H9 (cell line): ENCODE data around the gene CD1E. TPM values are rescaled to one million over a fixed set of nuclear protein-coding genes. Genes with fewer than 3 reads are reported as not detected.

ENCODE experiments used
- DNase-seq: peaks from one replicate; pipeline ENCODE4 v3.0.0-alpha.2; 2017
- H2AFZ ChIP-seq: one replicate; pipeline ENCODE4 v1.6.1; 2013; ENCODE audit warnings: mild to moderate bottlenecking, low read length, control low read depth, moderate library complexity
- H2AK5ac ChIP-seq: 2 replicates; pipeline ENCODE4 v1.6.1; 2013; ENCODE audit warnings: low read length, control low read depth, mixed read lengths; ENCODE audit not compliant: insufficient read length
- H2BK120ac ChIP-seq: one replicate; pipeline ENCODE4 v1.6.1; 2013; ENCODE audit warnings: low read depth, mild to moderate bottlenecking, low read length, control low read depth, inconsistent platforms; ENCODE audit not compliant: poor library complexity, severe bottlenecking
- H2BK12ac ChIP-seq: 2 replicates; pipeline ENCODE4 v1.6.1; 2013; ENCODE audit warnings: low read length, control low read depth, mixed read lengths, low read depth; ENCODE audit not compliant: insufficient read length
- H2BK15ac ChIP-seq: 2 replicates; pipeline ENCODE4 v1.6.1; 2013; ENCODE audit warnings: low read depth, low read length, control low read depth
- H2BK20ac ChIP-seq: one replicate; pipeline ENCODE4 v1.6.1; 2013; ENCODE audit warnings: low read depth, mild to moderate bottlenecking, low read length, control low read depth, inconsistent platforms; ENCODE audit not compliant: poor library complexity, severe bottlenecking
- H2BK5ac ChIP-seq: 2 replicates; pipeline ENCODE4 v1.6.1; 2013; ENCODE audit warnings: low read length, control low read depth, mixed read lengths; ENCODE audit not compliant: insufficient read length
- H3K14ac ChIP-seq: 2 replicates; pipeline ENCODE4 v1.6.1; 2013; ENCODE audit warnings: low read length, control low read depth; ENCODE audit not compliant: insufficient read depth
- H3K18ac ChIP-seq: 2 replicates; pipeline ENCODE4 v1.6.1; 2013; ENCODE audit warnings: low read depth, mild to moderate bottlenecking, mixed read lengths, low read length, control low read depth; ENCODE audit not compliant: insufficient read length
- H3K23ac ChIP-seq: 2 replicates; pipeline ENCODE4 v1.6.1; 2013; ENCODE audit warnings: low read length, control low read depth, mixed read lengths, low read depth; ENCODE audit not compliant: insufficient read length
- H3K23me2 ChIP-seq: 2 replicates; pipeline ENCODE4 v1.6.1; 2013; ENCODE audit warnings: low read depth, mild to moderate bottlenecking, mixed read lengths, low read length, control low read depth; ENCODE audit not compliant: insufficient read length, poor library complexity, severe bottlenecking
- H3K27ac ChIP-seq: 2 replicates; pipeline ENCODE4 v1.5.1; 2013; ENCODE audit warnings: low read length, control low read depth, mixed read lengths, low read depth; ENCODE audit not compliant: insufficient read length
- H3K27me3 ChIP-seq: 2 replicates; pipeline ENCODE4 v1.6.1; 2013; ENCODE audit warnings: low read length, control low read depth, inconsistent platforms; ENCODE audit not compliant: insufficient read depth
- H3K4ac ChIP-seq: 2 replicates; pipeline ENCODE4 v1.6.1; 2013; ENCODE audit warnings: low read depth, mild to moderate bottlenecking, control low read depth, inconsistent platforms, low read length, moderate library complexity
- H3K4me1 ChIP-seq: 2 replicates; pipeline ENCODE4 v1.6.1; 2013; ENCODE audit warnings: low read length, control low read depth, inconsistent platforms; ENCODE audit not compliant: insufficient read depth
- H3K4me2 ChIP-seq: 2 replicates; pipeline ENCODE4 v1.6.1; 2013; ENCODE audit warnings: low read length, control low read depth, mixed read lengths; ENCODE audit not compliant: insufficient read length, insufficient read depth
- H3K56ac ChIP-seq: 2 replicates; pipeline ENCODE4 v1.6.1; 2013; ENCODE audit warnings: low read depth, mild to moderate bottlenecking, mixed read lengths, low read length, control low read depth; ENCODE audit not compliant: insufficient read length
- H3K79me1 ChIP-seq: 2 replicates; pipeline ENCODE4 v1.6.1; 2013; ENCODE audit warnings: low read depth, mild to moderate bottlenecking, moderate library complexity, low read length, control low read depth, inconsistent platforms; ENCODE audit not compliant: insufficient read depth, poor library complexity, severe bottlenecking
- H3K79me2 ChIP-seq: 2 replicates; pipeline ENCODE4 v1.6.1; 2013; ENCODE audit warnings: low read length, control low read depth, inconsistent platforms; ENCODE audit not compliant: insufficient read depth
- H3K9ac ChIP-seq: 2 replicates; pipeline ENCODE4 v1.6.1; 2013; ENCODE audit warnings: low read length, control low read depth, mixed read lengths; ENCODE audit not compliant: insufficient read length; ENCODE audit errors: extremely low read depth
- H3K9me3 ChIP-seq: one replicate; pipeline ENCODE4 v1.6.1; 2013; ENCODE audit warnings: low read depth, low read length, inconsistent platforms; ENCODE audit not compliant: control insufficient read depth
- H3T11ph ChIP-seq: one replicate; pipeline ENCODE4 v1.6.1; 2013; ENCODE audit warnings: mild to moderate bottlenecking, low read length, control low read depth, inconsistent platforms
- H4K20me1 ChIP-seq: one replicate; pipeline ENCODE4 v1.6.1; 2013; ENCODE audit not compliant: control insufficient read depth, insufficient read length, insufficient read depth
- H4K5ac ChIP-seq: 2 replicates; pipeline ENCODE4 v1.6.1; 2013; ENCODE audit warnings: low read depth, mild to moderate bottlenecking, mixed read lengths, low read length, control low read depth; ENCODE audit not compliant: insufficient read length
- H4K8ac ChIP-seq: replicated peaks from 2 replicates; pipeline ENCODE4 v1.6.1; 2013; ENCODE audit warnings: low read length, control low read depth, mixed read lengths, low read depth; ENCODE audit not compliant: insufficient read length
- H4K91ac ChIP-seq: 2 replicates; pipeline ENCODE4 v1.6.1; 2013; ENCODE audit warnings: low read depth, mild to moderate bottlenecking, moderate library complexity, mixed read lengths, low read length, control low read depth; ENCODE audit not compliant: insufficient read length
- H3K27ac Mint-ChIP-seq, 3 experiments: 2 replicates in 2 of 3; 3 replicates in 1 of 3; pipeline ENCODE4 v1.8.0; 2020 to 2021; ENCODE audit warnings: mixed read lengths in 3 of 3, mild to moderate bottlenecking in 1 of 3, moderate library complexity in 1 of 3
- H3K27me3 Mint-ChIP-seq: 2 replicates; pipeline ENCODE4 v1.8.0; 2021; ENCODE audit warnings: low read depth, mild to moderate bottlenecking, moderate library complexity, mixed read lengths
- H3K36me3 Mint-ChIP-seq, 3 experiments: 2 replicates in 2 of 3; 3 replicates in 1 of 3; pipeline ENCODE4 v1.8.0; 2020 to 2021; ENCODE audit warnings: low read depth in 3 of 3, mixed read lengths in 3 of 3; ENCODE audit not compliant: insufficient read depth in 1 of 3
- H3K4me1 Mint-ChIP-seq, 2 experiments: 2 replicates each; pipeline ENCODE4 v1.8.0; 2020; ENCODE audit warnings: mixed read lengths in 2 of 2
- H3K4me3 Mint-ChIP-seq, 2 experiments: 2 replicates in 1 of 2; 3 replicates in 1 of 2; pipeline ENCODE4 v1.8.0; 2020 to 2021; ENCODE audit warnings: mild to moderate bottlenecking in 2 of 2, mixed read lengths in 2 of 2, moderate library complexity in 1 of 2
- H3K9me3 Mint-ChIP-seq, 2 experiments: 2 replicates in 1 of 2; 3 replicates in 1 of 2; pipeline ENCODE4 v1.8.0; 2020; ENCODE audit warnings: mild to moderate bottlenecking in 2 of 2, mixed read lengths in 2 of 2, moderate library complexity in 1 of 2
- total RNA-seq: library from RNA; stranded (reverse); gene quantifications from 2 replicates; pipeline ENCODE4 v1.2.1, GENCODE V29; 2021
- TF ChIP-seq, protein P1 (sequence below): fragments of 200-600 bp; sonication (generic); conservative IDR thresholded peaks from 3 replicates; pipeline ENCODE4 v1.8.0; 2021; ENCODE audit warnings: antibody characterized with exemption, mild to moderate bottlenecking

The CD1E gene
- total RNA-seq, 1 experiment from 2014 or later: not detected

DNA sequence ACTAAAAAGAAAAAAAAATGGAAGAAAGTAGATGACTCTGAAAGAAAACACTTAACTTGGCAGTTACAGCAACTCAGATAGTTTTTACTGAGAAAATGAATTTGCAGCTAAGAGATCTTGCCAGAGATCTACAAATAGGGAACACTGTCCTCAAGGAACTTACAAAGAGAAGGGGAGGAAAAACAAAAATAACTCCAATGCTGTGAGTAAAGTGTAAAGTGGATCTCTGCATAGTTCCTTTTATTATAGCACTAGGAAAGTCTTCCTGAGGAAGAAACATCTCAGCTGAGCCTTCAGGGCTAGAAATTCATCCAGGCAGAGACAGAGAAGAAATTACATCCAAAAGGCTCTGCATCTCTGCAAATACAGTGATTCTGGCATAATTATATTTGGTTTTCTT lies 26.2 kb upstream of the CD1E start:
- Histone ChIP-seq H3K14ac (no peak overlapping the region), H4K20me1 (no peaks in the 10 kb centered on the region), H4K5ac (no peak overlapping the region), H3K56ac (no peak overlapping the region), H3K18ac (no peak overlapping the region), H3K23ac (no peak overlapping the region), H3K4ac (no peak overlapping the region), H3K9ac (no peak overlapping the region), H2BK20ac (no peak overlapping the region), H2BK120ac (no peak overlapping the region), H3K4me2 (no peak overlapping the region), H3K9me3 (no peaks in the 10 kb centered on the region), H3K27ac (no peak overlapping the region), H2AFZ (no peak overlapping the region), H3K79me1 (no peaks in the 10 kb centered on the region), H3K23me2 (no peaks in the 10 kb centered on the region), H3T11ph (no peak overlapping the region), H3K27me3 (no peaks in the 10 kb centered on the region), H4K8ac (no peak overlapping the region), H3K79me2 (no peaks in the 10 kb centered on the region), H2BK12ac (no peak overlapping the region), H3K4me1 (no peaks in the 10 kb centered on the region), H2BK5ac (no peak overlapping the region), H4K91ac (no peak overlapping the region), H2BK15ac (no peak overlapping the region), H2AK5ac (no peak overlapping the region)
- no peak for DNase-seq
- TF ChIP-seq, protein P1, sequence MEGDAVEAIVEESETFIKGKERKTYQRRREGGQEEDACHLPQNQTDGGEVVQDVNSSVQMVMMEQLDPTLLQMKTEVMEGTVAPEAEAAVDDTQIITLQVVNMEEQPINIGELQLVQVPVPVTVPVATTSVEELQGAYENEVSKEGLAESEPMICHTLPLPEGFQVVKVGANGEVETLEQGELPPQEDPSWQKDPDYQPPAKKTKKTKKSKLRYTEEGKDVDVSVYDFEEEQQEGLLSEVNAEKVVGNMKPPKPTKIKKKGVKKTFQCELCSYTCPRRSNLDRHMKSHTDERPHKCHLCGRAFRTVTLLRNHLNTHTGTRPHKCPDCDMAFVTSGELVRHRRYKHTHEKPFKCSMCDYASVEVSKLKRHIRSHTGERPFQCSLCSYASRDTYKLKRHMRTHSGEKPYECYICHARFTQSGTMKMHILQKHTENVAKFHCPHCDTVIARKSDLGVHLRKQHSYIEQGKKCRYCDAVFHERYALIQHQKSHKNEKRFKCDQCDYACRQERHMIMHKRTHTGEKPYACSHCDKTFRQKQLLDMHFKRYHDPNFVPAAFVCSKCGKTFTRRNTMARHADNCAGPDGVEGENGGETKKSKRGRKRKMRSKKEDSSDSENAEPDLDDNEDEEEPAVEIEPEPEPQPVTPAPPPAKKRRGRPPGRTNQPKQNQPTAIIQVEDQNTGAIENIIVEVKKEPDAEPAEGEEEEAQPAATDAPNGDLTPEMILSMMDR: no peak
- Mint-ChIP-seq H3K27ac (no peak overlapping the region), H3K9me3 (no peaks in the 10 kb centered on the region), H3K27me3 (no peaks in the 10 kb centered on the region), H3K4me1 (no peaks in the 10 kb centered on the region), H3K4me3 (no peak overlapping the region), H3K36me3 (no peaks in the 10 kb centered on the region)
